CD4-positive, alpha-beta T cell treated with Interleukin-17A for 1 hour (primary cell): ENCODE results near the gene CD19.
"Not testable (repeated sequence)": the region's sequence is repeated elsewhere in the genome, so short reads cannot be mapped to it uniquely, and the experiment has no call there.

Experiments used
- DNase-seq: peaks from one replicate; pipeline ENCODE4 v3.0.0-alpha.2; 2020

The CD19 gene

GRCh38 chr16:28937222-28937876, 5.6 kb downstream of the CD19 start:
- DNase-seq, result no peak

GRCh38 chr16:28938721-28939120, 7.0 kb downstream of the CD19 start:
- DNase-seq, result no peak

- DNase-seq, result not testable (repeated sequence)
Measured at GRCh38 chr16:28939825-28940224, 8.1 kb downstream of the CD19 start.

- DNase-seq, result no peak
Measured at GRCh38 chr16:28943281-28943680, 11.5 kb downstream of the CD19 start.

- DNase-seq, result no peak
Measured at GRCh38 chr16:28946681-28947080, 14.9 kb downstream of the CD19 start.

GRCh38 chr16:28950648-28951409, 19.1 kb downstream of the CD19 start, which contains the start of gene NFATC2IP:
NFATC2IP (plus strand) TSS chr16:28950937; CDS start chr16:28951012, 75 bp downstream.
- peak; percentile 100 for DNase-seq

- no peak for DNase-seq
Measured at GRCh38 chr16:28951410-28951943, 19.7 kb downstream of the CD19 start.

GRCh38 chr16:28958216-28958615, 26.4 kb downstream of the CD19 start:
- DNase-seq, result no peak

- DNase-seq, result no peak
Measured at GRCh38 chr16:28958836-28959235, 27.1 kb downstream of the CD19 start.

- DNase-seq, result no peak
Measured at GRCh38 chr16:28964072-28964471, 32.3 kb downstream of the CD19 start.

GRCh38 chr16:28964496-28964895, 32.7 kb downstream of the CD19 start:
- DNase-seq, result no peak

GRCh38 chr16:28967156-28967555, 35.4 kb downstream of the CD19 start:
- no peak for DNase-seq

- DNase-seq, result not testable (repeated sequence)
Measured at GRCh38 chr16:28969696-28970095, 37.9 kb downstream of the CD19 start.

- DNase-seq, result peak; percentile 22
Measured at GRCh38 chr16:28974007-28974436, 42.3 kb downstream of the CD19 start.

- peak; percentile 93 for DNase-seq
Measured at GRCh38 chr16:28974437-28975157, 42.8 kb downstream of the CD19 start, which contains the start of gene SPNS1. SPNS1 (plus strand) TSS chr16:28974778; CDS start chr16:28975152, 374 bp downstream.

GRCh38 chr16:28975158-28975599, 43.4 kb downstream of the CD19 start:
- no peak for DNase-seq

GRCh38 chr16:28977703-28978662, 46.2 kb downstream of the CD19 start:
- DNase-seq, result peak; percentile 58

- DNase-seq, result not testable (repeated sequence)
Measured at GRCh38 chr16:28980330-28980729, 48.6 kb downstream of the CD19 start.

- DNase-seq, result no peak
Measured at GRCh38 chr16:28980929-28981328, 49.2 kb downstream of the CD19 start.

- DNase-seq, result peak; percentile 40
Measured at GRCh38 chr16:28981517-28981916, 49.7 kb downstream of the CD19 start.

GRCh38 chr16:28982418-28982817, 50.6 kb downstream of the CD19 start:
- no peak for DNase-seq

- DNase-seq, result no peak
Measured at GRCh38 chr16:28982949-28983348, 51.2 kb downstream of the CD19 start.
